Inflammatory macrophage (primary cell): ENCODE measurements around the gene PRKAA2.
"Not testable (repeated sequence)": the region's sequence is repeated elsewhere in the genome, so short reads cannot be mapped to it uniquely, and the experiment has no call there.

ENCODE experiments used
- DNase-seq, 2 donors: peaks; one replicate each; pipeline ENCODE4 v3.0.0-alpha.2; 2020 to 2022
- total RNA-seq, 18 experiments: gene quantifications; one replicate each; lab custom pipeline; 2026; ENCODE audit warnings: mixed read lengths in 6 of 18, inconsistent platforms in 2 of 18; lab: John Stamatoyannopoulos, UW

The PRKAA2 gene
- 0 to 0.27 (median 0.02) reads per million in 18 experiments for total RNA-seq

DNA sequence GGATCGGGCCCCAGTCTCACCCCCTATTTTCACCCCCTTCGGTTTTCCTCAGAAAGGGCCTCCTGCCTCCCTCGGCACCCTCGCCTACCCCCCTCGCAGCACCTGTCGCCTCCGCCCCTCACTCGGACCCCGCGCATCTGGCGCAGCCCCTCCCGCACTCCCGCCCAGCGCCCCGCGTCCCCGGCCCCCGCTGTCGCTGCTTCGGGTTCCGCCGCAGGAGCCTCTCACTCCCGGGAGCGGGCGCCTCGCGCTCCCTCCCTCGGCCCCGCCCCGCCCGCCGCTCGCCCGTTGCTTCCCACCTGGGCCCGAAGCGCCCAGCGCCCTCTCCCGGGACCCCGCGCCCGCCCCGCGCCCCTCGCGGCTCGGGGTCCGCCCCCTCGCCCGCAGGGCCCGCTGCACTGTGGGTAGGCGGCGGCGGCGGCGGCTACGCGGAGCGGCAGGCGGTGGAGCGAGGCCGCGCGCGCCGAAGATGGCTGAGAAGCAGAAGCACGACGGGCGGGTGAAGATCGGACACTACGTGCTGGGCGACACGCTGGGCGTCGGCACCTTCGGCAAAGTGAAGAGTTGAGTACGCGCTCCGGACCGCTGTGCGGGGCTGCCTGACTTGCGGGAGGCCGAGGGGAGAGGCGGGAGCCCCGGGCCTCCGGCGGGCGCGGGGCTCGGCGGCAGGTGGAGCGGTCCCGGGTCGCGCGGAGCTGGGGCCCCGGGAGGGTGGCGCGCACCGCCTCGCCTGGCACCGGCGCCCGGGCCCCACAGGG lies at the start of gene PRKAA2:
TSS of gene PRKAA2 (plus strand) at position 396 of the 758 bp plus-strand sequence. CDS start at position 470, 74 bp downstream.
- DNase-seq, result peak in 1 of 2 donors; percentile 2

DNA sequence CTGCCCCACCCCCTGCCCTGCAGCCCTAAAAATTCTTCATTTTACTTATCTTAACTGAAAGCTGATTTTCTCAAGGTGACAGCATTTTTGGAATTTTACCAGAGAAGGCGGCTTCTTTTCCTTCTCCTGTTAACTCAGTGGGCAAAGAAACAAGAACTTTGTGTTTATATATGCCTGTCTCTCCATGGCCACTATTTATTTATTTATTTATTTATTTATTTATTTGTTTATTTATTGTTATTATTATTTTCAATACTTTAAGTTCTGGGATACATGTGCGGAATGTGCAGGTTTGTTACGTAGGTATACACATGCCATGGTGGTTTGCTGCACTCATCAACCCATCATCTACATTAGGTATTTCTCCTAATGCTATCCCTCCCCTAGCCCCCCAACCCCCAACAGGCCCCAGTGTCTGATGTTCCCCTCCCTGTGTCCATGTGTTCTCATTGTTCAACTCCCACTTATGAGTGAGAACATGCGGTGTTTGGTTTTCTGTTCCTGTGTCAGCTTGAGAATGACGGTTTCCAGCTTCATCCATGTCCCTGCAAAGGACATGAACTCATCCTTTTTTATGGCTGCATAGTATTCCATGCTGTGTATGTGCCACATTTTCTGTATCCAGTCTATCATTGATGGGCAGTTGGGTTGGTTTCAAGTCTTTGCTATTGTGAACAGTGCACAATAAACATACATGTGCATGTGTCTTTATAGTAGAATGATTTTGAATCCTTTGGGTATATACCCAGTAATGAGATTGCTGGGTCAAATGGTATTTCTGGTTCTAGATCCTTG lies 49.5 kb upstream of the PRKAA2 start:
- DNase-seq, result not testable (repeated sequence)

DNA sequence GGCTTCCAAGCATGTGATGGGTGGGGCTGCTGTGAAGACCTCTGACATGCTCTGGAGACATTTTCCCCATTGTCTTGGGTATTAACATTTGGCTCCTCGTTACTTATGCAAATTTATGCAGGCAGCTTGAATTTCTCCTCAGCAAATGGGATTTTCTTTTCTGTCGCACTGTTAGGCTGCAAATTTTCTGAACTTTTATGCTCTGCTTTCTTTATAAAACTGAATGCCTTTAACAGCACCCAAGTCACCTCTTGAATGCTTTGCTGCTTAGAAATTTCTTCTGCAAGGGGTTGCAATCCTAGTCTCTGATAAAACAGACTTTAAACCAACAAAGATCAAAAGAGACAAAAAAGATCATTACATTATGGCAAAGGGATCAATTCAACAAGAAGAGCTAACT lies 35.0 kb upstream of the PRKAA2 start:
- not testable (repeated sequence) for DNase-seq

DNA sequence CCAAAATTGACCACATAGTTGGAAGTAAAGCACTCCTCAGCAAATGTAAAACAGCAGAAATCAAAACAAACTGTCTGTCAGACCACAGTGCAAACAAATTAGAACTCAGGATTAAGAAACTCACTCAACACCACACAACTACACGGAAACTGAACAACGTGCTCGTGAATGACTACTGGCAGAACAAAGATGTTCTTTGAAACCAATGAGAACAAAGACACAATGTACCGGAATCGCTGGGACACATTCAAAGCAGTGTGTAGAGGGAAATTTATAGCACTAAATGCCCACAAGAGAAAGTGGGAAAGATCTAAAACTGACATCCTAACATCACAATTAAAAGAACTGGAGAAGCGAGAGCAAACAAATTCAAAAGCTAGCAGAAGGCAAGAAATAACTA lies 34.3 kb upstream of the PRKAA2 start:
- DNase-seq, result not testable (repeated sequence)

DNA sequence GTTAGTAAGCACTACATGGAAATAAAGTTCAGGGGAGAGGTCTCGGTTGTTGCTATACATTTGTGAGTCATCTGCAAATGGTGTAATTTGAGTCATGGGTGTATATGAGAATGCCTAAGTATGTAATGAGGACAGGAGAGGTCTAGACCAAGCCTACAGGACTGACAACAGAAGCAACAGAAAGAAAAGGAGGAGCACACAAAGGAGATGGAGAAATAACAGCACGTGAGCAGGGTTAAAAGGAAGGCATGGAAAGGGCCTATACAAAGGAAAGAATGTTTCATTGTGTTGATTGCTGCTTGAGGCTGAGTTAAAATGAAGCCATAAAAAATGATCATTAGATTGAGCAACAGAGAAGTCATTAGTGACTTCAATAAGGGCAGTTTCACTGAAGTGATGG lies 28.0 kb upstream of the PRKAA2 start:
- no peak for DNase-seq

DNA sequence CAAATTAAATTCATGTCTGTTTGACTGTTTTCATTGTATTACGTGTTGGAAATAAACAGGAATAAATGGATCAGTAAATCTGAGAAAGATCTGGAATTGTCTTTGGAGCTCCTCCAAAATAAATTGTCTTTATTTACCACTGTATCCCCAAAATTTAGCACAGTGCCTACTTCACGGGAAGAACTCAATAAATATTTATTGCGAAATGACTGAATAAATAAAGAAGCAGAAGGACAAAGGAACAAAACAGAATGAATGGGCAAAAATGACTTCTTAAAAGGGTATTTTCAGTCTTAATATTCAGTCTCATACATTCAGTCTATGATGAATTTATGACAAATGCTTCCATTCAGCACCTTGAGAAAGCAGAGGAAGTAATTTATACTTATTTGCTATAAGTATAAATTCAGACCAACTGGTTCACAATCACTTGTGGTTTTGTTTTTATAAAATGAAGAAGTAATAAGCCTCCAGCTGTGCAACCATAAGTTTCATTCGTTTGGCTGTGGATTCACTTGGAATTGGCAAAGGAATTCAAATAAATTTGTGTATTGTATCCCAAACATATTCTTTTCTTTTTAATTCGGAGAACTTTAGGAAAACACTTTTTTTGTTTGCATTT lies 19.2 kb upstream of the PRKAA2 start:
- DNase-seq, result no peak

DNA sequence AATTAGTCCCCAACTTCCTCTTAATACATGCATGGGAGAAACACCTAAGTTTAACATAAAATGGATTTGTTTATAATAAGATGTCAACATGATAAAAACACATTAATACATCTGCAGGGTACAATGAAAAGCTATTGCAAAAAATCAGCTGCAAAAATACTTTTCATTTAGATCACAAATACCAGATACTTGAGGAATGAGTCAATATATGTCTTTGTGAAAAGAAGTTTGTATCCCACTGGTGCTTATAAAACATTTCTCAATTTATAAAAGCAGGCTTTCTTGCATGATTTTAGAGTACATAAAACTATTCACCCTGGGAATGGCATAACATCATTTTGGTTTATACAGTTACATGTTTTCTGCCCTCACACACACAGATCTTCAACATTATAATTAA lies 18.6 kb upstream of the PRKAA2 start:
- no peak for DNase-seq

DNA sequence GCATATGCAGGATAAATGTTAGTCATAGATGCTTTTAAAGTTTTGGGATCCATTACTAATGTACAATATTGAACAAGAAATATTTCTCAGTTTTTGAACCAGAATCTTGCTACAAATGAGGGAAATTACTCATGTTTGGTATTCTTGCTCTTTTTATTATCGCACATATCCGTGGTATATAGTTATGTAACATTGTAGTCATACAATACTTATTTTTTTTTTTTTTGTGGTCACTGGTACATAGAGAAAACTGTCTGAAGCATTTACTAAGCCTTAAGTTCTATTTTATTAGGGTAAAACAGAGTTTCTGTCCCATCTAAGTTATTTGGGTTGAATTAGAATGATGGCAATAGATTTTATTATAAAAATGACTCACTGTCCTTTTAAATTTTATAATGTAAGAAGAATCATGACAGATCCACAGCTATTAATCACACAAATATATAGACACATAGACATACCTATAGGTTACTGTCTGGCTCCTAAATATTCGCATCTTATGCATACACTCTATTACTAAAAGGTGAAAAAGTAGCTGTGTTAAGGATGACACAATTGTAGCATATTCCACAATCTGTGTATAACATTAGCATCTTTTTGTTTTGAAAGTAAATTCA lies 18.0 kb upstream of the PRKAA2 start:
- DNase-seq, result no peak

DNA sequence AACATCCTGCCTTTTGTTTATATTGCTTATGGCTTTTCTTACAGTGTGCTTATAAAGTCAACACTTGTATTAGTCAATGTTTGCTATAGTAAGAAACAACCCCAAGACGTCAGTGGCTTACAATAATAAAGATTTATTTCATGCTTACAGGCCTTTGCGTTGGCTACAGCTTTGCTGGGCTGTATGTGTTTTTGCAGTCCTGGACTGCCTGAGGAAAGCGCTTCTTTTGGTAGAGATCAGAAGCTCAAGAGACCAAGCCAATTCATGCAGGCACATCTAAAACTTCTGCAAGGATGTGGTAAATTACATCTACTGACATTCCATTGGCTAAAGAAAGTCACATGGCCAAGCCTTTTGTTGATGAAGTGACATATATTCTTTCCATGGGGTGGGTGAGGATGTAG lies 17.5 kb upstream of the PRKAA2 start:
- DNase-seq, result no peak

DNA sequence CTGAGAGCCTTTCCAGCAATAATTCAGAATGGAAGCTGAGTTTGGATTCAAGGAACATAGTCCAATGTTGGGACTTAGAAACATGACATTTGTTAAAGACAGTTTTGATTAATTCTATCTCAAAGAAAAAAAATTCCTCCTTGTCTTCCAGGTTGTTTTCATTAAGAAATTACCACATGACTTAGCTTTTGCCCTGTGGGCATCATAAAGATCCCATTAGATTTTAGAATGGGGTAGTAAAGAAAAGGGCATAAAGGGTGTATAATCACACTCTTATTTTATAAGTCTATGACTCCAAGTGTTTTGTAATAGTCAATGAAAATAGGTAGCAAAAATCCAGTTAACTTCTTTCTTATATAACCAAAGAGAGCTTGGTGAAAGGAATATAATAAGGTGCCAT lies 14.3 kb upstream of the PRKAA2 start:
- DNase-seq, result no peak

DNA sequence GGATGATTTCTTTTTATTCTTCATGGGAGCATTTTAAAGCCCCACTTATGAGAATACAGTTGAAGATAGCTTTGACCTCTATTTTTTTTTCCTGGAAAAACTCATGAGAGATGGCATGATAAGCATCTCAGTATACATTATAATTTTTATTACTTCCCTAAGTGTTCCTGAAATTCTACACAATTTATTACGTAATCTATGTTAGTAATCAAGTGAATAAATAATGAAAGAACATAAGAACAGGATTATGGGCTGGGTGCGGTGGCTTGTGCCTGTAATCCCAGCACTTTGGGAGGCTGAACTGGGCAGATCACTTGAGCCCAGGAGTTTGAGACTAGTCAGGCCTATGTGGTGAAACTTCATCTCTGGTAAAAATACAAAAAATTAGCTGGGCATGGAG lies 13.2 kb upstream of the PRKAA2 start:
- no peak for DNase-seq

DNA sequence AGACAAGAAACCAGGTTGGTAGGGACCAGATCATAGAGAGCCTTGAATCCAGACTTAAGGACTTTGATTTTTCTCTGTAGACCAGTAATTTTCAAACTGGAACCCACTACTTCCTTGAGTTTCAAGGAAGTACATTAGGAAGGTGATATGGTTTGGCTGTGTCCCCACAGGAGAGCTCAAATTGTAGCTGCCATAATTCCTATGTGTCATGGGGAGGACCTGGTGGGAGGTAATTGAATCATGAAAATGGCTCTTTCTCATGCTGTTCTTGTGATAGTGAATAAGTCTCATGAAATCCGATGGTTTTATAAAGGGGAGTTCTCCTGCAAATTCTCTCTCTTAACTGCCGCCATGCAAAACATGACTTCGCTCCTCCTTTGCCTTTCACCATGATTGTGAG lies 10.1 kb upstream of the PRKAA2 start:
- no peak for DNase-seq

DNA sequence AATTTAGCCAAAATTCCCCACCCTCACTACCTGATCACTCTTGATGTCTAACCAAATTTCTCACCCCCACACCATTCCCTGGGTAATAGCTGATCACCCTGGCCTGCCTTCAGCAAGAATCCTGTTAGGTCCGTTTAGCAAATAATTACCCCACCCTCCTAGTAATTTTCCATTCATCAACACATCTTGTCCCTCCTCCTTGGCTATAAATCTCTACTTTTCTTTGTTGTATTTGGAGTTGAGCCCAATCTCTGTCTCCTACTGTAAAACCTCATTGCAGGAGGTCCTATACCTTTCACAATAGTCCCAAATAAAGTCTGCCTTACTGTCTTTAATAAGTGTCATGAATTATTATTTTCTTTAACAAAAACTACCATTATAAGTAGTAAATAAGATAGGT lies 6.9 kb upstream of the PRKAA2 start:
- no peak for DNase-seq

DNA sequence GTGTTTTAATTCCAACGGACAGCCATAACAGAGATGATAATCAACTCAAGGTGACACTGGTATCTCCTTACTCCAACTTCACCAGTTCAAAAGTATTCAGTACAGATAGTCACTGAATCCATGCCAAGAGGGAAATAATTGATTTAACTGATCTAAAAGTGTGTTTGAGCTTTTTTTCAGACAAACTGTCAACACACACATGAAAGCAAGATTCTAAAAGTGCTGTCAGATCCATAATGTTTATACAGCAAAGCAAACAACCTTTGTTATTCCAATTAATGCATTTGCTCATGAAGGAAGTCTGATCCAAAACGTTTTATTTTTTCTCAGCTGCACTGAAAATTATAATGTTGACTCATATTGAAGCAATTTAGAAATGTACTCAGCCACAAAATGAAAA lies 5.9 kb upstream of the PRKAA2 start:
- no peak for DNase-seq

DNA sequence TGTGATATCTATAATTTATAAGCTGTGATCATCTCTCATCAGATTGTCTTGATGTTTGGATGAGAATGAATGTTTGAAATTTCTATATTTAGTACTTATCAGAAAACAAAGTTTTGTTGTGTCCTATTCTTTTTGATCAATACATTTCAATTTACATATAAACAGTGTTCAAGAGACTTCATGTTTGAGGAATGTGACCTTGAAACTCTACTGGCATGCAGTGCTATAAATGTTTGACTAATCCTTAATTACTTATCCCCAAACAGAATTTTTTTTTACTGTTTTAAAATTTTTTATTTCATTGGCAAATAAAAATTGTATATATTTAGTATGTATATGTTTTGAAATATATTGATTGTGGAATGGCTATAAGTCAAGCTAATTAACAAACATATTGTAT lies 1.5 kb upstream of the PRKAA2 start:
- DNase-seq, result no peak

DNA sequence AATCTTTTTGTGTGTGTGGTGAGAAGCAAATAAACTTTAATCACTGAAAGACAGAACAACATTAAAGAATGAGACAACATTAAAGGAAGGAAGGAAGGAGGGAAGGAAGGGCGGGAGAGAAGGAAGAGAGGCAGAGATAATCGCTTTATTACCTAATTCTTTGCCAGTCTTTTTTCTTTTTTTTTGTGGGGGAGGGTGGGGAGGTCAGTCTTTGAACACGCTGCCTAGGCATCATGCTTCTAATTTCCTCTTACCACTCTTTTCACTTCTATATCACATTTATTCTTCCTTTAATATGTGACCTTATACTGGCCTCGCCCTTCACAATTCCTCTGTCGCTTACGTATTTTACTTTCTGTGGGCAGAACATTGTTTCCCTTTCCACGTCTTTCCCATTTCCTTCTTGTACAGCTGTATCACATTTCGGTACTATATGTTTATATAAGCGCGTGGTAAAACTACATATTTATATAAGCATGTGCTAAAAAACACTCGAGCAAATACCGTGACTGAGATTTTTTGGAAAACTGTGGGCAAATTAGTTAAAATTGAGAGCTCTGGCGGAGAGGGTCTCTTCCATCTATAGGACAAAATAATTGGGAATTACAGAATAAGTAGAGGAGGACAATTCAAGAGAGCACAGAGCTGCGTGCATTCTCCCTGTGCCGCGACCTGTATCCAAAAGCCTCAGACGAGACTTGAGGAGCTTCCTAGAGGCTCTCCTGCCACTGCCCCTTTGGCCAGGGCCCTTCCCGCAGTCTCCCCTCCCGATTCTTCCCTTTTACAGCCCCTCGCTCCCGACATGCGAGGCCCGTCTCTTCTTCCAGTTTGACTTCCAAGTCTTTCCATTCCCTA lies 823 bp upstream of the PRKAA2 start:
- no peak for DNase-seq

DNA sequence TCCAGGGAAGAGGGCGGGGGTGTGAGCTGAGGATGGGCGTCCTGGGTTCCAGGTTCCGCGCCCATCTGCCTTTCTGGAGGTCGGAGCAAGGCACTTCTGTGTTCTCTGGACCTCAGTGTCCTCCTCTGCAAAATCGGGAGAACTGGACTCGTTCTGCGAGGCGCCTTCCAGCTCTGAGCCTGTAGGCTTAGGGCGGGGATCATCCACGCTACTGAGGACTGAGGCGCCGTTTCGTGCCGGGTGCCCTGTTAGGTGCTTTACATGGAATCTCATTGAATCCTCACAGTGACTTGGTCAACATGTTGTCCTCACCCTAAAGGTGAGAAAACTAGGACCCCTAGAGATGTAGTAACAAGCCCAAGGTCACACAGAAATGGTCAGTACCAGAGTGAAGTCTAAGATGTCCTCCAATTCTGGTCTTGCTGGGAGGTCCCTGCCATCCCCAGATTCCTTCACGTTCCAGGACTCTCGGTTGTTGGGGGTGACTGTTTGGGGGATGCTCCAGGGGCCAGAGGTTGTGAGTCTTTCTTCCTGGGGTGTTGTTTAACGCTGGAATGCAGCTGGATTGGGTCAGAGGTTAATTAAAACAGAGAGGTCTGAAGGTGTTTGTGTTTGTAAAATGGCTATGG lies 677 bp downstream of the PRKAA2 start:
- DNase-seq, result no peak

DNA sequence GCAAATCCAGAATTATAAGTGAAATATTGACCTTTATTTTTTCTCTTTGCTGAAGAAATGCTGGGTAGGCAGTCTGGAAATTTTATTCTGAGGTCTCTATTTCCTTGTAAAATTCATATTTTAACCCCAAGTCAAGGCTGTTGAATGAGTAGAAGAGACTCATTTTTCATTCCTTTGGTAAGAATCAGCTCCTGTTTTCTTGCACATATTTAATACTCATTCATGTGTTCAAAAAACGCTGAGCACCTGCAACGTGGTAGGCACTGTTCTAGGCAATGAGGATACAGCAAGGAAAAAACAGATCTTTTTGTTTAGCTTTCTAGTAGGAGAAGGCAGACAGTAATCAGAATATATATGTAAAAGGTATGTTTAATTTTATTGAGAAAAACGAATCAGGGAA lies 1.5 kb downstream of the PRKAA2 start:
- DNase-seq, result no peak

DNA sequence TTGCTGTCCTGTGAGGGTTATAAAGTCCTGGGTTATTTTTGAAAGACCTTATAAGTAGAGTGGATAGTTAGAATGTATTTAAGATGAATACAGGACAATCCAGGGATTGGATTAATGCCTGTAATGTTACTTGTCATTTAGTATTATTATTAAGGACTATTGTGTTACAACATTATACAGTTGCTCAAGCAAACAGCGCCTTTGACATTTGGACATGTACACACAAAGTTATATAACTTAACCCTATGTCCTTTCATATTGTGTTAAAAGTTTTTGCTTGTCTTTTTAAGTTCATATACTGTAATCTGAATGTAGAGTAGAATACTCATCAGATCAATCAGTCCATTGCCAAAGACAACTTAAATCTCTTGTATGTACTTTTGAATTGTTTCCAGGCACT lies 2.0 kb downstream of the PRKAA2 start:
- no peak for DNase-seq

DNA sequence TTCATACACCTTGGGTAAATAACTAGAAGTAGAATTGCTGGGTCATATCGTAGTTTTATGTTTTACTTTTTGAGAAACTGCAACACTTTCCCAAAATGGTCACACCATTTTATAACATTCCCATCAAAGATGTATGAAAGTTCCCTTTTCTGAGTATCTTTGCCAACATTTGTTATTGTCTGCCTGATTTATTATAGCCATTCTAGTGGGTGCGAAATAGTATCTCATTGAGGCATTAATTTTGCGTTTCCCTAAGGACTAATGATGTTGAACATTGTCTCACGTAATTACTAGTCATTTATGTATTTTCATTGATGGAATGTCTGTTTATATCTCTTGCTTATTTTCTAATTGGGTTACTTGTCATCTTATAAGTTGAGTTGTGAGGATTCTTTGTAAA lies 3.4 kb downstream of the PRKAA2 start:
- no peak for DNase-seq

DNA sequence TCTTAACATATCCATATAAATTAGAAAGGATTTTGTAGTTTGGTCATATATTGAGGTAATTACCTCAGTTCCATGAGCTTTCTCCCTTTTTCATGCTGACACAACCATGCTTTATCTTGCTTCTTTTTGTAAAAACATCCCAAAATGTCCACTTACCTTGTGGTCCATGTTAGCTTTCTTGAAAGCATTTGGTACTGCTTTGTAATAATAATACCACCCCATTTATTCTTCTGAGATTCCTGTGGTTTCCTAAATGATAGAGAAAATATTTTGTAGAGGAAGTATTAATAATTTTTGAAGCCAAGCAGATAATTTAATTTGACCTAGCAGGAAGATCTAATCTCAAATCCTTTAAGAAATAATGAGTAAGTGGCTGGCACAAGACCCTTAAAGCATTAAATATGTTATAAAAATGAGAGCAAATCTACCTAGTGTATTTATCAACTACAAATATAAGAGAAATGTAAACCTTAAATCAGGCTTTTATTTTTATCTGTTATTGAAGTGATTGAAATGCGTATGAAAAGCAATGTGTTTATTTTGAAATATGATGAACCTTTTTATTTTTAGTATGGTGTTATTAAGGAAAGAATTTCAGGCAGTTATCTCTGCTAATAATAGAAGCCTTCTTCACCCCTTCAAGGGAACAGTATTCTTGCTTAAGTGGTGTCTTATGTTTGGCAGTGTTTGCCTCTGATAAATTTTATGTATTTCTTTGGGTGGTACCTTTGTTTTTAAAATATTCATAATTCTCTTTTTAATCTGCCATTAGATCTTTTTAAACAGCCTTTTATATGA lies 9.2 kb downstream of the PRKAA2 start:
- DNase-seq, result no peak
